ENCODE data around the gene POLQ. TPM values are rescaled to one million over a fixed set of nuclear protein-coding genes. Genes with fewer than 3 reads are reported as not detected.
A peak's percentile ranks its signal among the peaks of the same experiment; 100 is the strongest.

The POLQ gene
- total and polyA plus RNA-seq, 2 of the 8 experiments (the other 6 are each of a cell fraction or from before 2014, with no cell fraction given) = 3.6 to 15.3 TPM

DNA sequence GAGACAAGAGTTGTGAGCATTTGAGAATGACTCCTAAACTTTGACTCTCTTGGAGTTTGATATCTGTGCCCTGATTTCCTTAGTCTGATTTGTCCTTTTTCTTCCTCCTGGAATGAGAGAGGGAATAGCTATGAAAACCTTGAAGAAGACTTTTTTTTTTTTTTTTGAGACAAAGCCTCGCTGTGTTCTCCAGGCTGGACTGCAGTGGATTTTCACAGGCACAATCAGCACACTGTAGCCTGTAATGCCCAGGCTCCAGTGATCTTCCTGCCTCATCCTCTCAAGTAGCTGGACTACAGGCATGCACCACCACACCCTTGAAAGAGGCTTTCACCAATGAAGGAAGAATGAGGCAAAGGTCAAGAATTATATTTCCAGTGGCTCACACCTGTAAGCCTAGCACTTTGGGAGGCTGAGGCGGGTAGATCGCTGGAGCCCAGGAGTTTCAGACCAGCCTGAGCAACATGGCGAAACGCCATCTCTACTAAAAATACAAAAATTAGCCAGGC is 11.7 kb upstream of the POLQ start:
- DNase-seq (ENCODE audit: low read depth in 1 of 2, low spot score in 2 of 2) = peak in 1 of 2 experiments; percentile 16
- H2BK5ac ChIP-seq (ENCODE audit: low read depth, low read length) = no peak overlapping the region
- H3K18ac ChIP-seq (ENCODE audit: extremely low read depth, low read length) = no peak overlapping the region
- peak overlapping the region; percentile 71; the same call in 1 of the 2 replicates for H2BK12ac ChIP-seq (ENCODE audit: low read depth, low read length)
- H3K23me2 ChIP-seq (ENCODE audit: low read depth, low read length) = no peaks in the 10 kb centered on the region
- no peak overlapping the region for H3K4me2 ChIP-seq (ENCODE audit: insufficient read depth in 1 of 2, low read depth in 2 of 2, low read length in 2 of 2)
- H3K23ac ChIP-seq (ENCODE audit: insufficient read length) = no peak overlapping the region
- no peak for FAIRE-seq
- H2BK120ac ChIP-seq (replicated peaks; ENCODE audit: low read depth, low read length) = no peak overlapping the region
- H3K14ac ChIP-seq (ENCODE audit: insufficient read length) = no peak overlapping the region
- no peaks in the 10 kb centered on the region; a peak in 1 of 7 replicates for H3K27me3 ChIP-seq (replicated peaks in 1 of 4; ENCODE audit: control insufficient read depth in 3 of 4, extremely low read depth in 1 of 4, insufficient read depth in 3 of 4, low read length in 3 of 4)
- no peak overlapping the region for H4K5ac ChIP-seq (ENCODE audit: insufficient read length, low read depth, low read length)
- H3K27ac ChIP-seq (ENCODE audit: low read depth, low read length) = no peak overlapping the region
- H3K4ac ChIP-seq (replicated peaks; ENCODE audit: insufficient read length, low read depth, low read length) = no peak overlapping the region
- WGBS, 2 experiments (ENCODE audit: extremely low coverage in 1 of 2, insufficient coverage in 1 of 2, insufficient read length in 1 of 2, insufficient replicate concordance in 2 of 2, low coverage in 1 of 2, low lambda C conversion rate in 2 of 2, missing lambda C conversion rate in 1 of 2) = 95% methylated on average over 4 of the region's 5 CpGs; no CpG with 5 or more reads in 1 of the 2 experiments
- no peaks in the 10 kb centered on the region for H3K9me3 ChIP-seq (ENCODE audit: insufficient read depth in 2 of 2, low read depth in 1 of 2, low read length in 1 of 2)
- no peak overlapping the region for H2AFZ ChIP-seq (ENCODE audit: low read length)
- no peak overlapping the region for H4K8ac ChIP-seq (ENCODE audit: extremely low read depth, insufficient read depth, low read length)
- H2BK20ac ChIP-seq (ENCODE audit: low read length) = no peak overlapping the region
- H4K91ac ChIP-seq (replicated peaks; ENCODE audit: insufficient read length, low read length) = no peak overlapping the region
- H3K4me3 ChIP-seq (ENCODE audit: extremely low read depth in 1 of 4, insufficient read depth in 2 of 4, low read depth in 3 of 4, low read length in 4 of 4) = no peak overlapping the region
- no peaks in the 10 kb centered on the region for H3K36me3 ChIP-seq (ENCODE audit: control insufficient read depth in 2 of 4, insufficient read depth in 4 of 4, low read length in 3 of 4)
- no peak overlapping the region for H3K56ac ChIP-seq (replicated peaks; ENCODE audit: insufficient read length, low read depth, low read length)
- no peak overlapping the region for H3K9ac ChIP-seq (replicated peaks in 1 of 4; ENCODE audit: extremely low read depth in 1 of 4, low read depth in 3 of 4, low read length in 3 of 4)
- no peak overlapping the region for H2AK5ac ChIP-seq (ENCODE audit: low read depth, low read length)
- H2BK15ac ChIP-seq (ENCODE audit: low read length) = no peak overlapping the region
- H4K20me1 ChIP-seq (replicated peaks in 1 of 2; ENCODE audit: control insufficient read depth in 1 of 2, insufficient read depth in 2 of 2, low read length in 2 of 2) = no peaks in the 10 kb centered on the region
- peaks cover 3 to 8% (median 4%) of the 10 kb centered on the region in 4 experiments; a peak in 4 of 7 replicates for H3K4me1 ChIP-seq (replicated peaks in 1 of 4; ENCODE audit: control insufficient read depth in 3 of 4, insufficient read depth in 4 of 4, low read length in 3 of 4)
- no peak for TF ChIP-seq RXRA (IDR thresholded peaks at IDR 0.05; ENCODE audit: insufficient read depth, low read depth, low read length)
- POLR2A ChIA-PET (ENCODE audit: partially characterized antibody) = interaction anchor here (0.6 to 1.5 kb wide), 3 partner anchors 11 to 35 kb away, joined by 3 read pairs; partner anchors contain the start of gene FBXO40
- no peaks in the 10 kb centered on the region for H3K79me2 ChIP-seq (ENCODE audit: control insufficient read depth in 1 of 2, insufficient read depth in 2 of 2, low read length in 2 of 2)
- CTCF ChIA-PET (ENCODE audit: partially characterized antibody) = interaction anchor here (4.1 kb wide), 1 partner anchor 10 kb away, joined by 12 read pairs; no protein-coding TSS in a partner anchor
- no peaks in the 10 kb centered on the region for H3K79me1 ChIP-seq (ENCODE audit: low read depth, low read length)
